GM12892 (cell line): ENCODE results near the gene CLDN6.

Source experiments
- POLR2A ChIP-seq: IDR thresholded peaks from 2 replicates; pipeline ENCODE4 v1.6.1; 2011; ENCODE audit warnings: low read depth, low read length, control low read depth
- POLR2AphosphoS5 ChIP-seq: IDR thresholded peaks from 2 replicates; pipeline ENCODE4 v1.6.1; 2011; ENCODE audit warnings: low read depth, low read length, control low read depth
- TAF1 ChIP-seq: IDR thresholded peaks from 2 replicates; pipeline ENCODE4 v1.6.1; 2011; ENCODE audit warnings: low read depth, mild to moderate bottlenecking, control low read depth, low read length, borderline replicate concordance

- no peak for TF ChIP-seq POLR2AphosphoS5
- no peak for TF ChIP-seq TAF1
- TF ChIP-seq POLR2A = no peak
These were observed 48.4 kb upstream of the CLDN6 start for GRCh38 chr16:3066440-3066748.
